A673 (cell line): Measurements from ENCODE around the gene GNAZ.

Experiments used
- CTCF ChIP-seq: fragments of 300-800, 200-600 bp; sonication (generic); conservative IDR thresholded peaks from 2 replicates; pipeline ENCODE4 v1.5.1; 2017; ENCODE audit warnings: low read depth, mild to moderate bottlenecking, antibody characterized with exemption, low read length, moderate library complexity, mixed read lengths
- EZH2 ChIP-seq: fragments of 200-600 bp; sonication (generic); IDR thresholded peaks from 2 replicates; pipeline ENCODE4 v1.6.1; 2017; ENCODE audit warnings: borderline replicate concordance, low read depth, mild to moderate bottlenecking, mixed read lengths, antibody characterized with exemption, low read length; ENCODE audit not compliant: poor library complexity, severe bottlenecking

GRCh38 chr22:23080613-23081290 lies 10.4 kb downstream of the GNAZ start:
- TF ChIP-seq CTCF (no peak), EZH2 (no peak)
